ENCODE measurements around the gene MRFAP1L1.

DNA sequence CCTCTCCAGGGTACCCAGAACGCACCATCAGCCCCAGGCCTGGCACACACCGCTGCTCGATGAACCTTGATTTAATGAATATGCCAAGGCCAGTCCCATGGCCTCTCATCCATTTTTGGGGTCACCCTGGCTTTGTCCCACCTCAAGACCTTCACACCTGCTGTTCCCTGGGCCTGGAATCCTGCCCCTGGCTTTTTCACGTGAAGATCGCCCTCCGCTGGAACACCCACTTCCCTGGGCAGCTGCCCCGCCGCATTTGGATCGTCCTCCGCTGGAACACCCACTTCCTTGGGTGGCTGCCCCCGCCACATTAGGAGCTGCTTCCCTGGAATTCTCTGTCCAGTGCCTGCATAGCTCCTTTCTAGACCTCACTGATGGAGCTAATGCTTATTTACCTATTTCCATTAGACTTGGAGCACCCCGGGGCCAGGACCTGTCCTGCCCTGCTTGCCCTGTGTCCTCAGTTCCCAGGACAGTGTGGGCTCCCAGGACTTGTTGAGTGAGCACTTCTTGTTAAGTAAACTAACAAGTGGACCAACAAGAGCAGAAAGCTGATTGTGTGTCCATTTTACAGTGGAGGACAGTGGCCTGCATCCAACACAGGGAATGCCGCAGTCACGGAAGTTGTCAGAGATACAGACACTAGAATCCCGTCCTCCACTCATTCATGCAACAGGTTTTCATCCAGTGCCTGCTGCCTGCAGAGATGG, 18.8 kb upstream of the MRFAP1L1 start:
- TF ChIP-seq, protein P1, sequence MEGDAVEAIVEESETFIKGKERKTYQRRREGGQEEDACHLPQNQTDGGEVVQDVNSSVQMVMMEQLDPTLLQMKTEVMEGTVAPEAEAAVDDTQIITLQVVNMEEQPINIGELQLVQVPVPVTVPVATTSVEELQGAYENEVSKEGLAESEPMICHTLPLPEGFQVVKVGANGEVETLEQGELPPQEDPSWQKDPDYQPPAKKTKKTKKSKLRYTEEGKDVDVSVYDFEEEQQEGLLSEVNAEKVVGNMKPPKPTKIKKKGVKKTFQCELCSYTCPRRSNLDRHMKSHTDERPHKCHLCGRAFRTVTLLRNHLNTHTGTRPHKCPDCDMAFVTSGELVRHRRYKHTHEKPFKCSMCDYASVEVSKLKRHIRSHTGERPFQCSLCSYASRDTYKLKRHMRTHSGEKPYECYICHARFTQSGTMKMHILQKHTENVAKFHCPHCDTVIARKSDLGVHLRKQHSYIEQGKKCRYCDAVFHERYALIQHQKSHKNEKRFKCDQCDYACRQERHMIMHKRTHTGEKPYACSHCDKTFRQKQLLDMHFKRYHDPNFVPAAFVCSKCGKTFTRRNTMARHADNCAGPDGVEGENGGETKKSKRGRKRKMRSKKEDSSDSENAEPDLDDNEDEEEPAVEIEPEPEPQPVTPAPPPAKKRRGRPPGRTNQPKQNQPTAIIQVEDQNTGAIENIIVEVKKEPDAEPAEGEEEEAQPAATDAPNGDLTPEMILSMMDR (IDR thresholded peaks at IDR 0.05): no peak
- TF ChIP-seq POLR2A (IDR thresholded peaks at IDR 0.05): no peak
- no peak for TF ChIP-seq EP300 (IDR thresholded peaks at IDR 0.05)
